GM20000 (cell line): ENCODE data around the gene KCNC2.

Source experiments
- DNase-seq: peaks from one replicate; pipeline ENCODE4 v3.0.0; 2012; ENCODE audit warnings: low spot score
- CTCF ChIP-seq: IDR thresholded peaks from 2 replicates; pipeline ENCODE4 v1.5.1; 2012; ENCODE audit warnings: mild to moderate bottlenecking, control low read depth; ENCODE audit errors: extremely low read depth, missing control alignments

KCNC2 gene

GRCh38 chr12:75020068-75020557 lies 189.5 kb downstream of the KCNC2 start:
- DNase-seq: no peak
- no peak for TF ChIP-seq CTCF

- no peak for TF ChIP-seq CTCF
- DNase-seq: no peak
Observed at GRCh38 chr12:75011120-75011519, 198.5 kb downstream of the KCNC2 start.

GRCh38 chr12:75007133-75007532 lies 202.5 kb downstream of the KCNC2 start:
- no peak for TF ChIP-seq CTCF

GRCh38 chr12:75000120-75000519 lies 209.5 kb downstream of the KCNC2 start:
- no peak for TF ChIP-seq CTCF
- DNase-seq: no peak

More at GRCh38 chr12:75007133-75007532, 202.5 kb downstream of the KCNC2 start:
- DNase-seq: no peak

GRCh38 chr12:74999474-74999873 lies 210.2 kb downstream of the KCNC2 start:
- TF ChIP-seq CTCF: no peak
- no peak for DNase-seq
